Measurements from ENCODE around the gene RAPGEF6. TPM values are rescaled to one million over a fixed set of nuclear protein-coding genes. Genes with fewer than 3 reads are reported as not detected.

Gene RAPGEF6
- total and polyA plus RNA-seq, 2 experiments from 2014 or later: 9.5 to 20.3 TPM

DNA sequence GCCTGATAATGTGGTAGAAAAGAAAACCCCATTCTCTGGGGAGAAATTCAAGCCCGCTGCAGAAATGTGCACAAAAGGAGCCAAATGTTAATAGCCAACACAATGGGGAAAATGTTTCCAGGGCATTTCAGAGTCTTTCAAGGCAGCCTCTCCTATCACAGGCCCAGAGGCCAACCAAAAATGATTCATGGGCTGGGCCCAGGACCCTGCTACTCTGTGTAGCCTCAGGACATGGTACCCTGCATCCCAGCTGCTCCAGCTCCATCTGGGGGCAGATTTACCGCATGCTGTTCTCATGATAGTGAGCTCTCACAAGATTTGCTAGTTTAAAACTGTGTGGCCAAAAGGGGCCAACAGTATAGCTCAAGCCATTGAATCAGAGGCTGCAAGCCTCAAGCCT lies 41.1 kb downstream of the RAPGEF6 start:
- no peak for ATAC-seq
- H3K27ac Mint-ChIP-seq: no peak overlapping the region
- H3F3A ChIP-seq (replicated peaks; ENCODE audit: low read depth): no peaks in the 10 kb centered on the region
- H3K4me1 Mint-ChIP-seq: peaks cover 3% of the 10 kb centered on the region; the same call in 2 of the 3 replicates
- no peaks in the 10 kb centered on the region for H3K9me2 ChIP-seq (ENCODE audit: insufficient read depth)
- peaks cover 39% of the 10 kb centered on the region for H3K36me3 Mint-ChIP-seq (ENCODE audit: low read depth)
- no peaks in the 10 kb centered on the region for H3K36me3 ChIP-seq (ENCODE audit: insufficient read depth)
- H3K27ac ChIP-seq (ENCODE audit: low read depth): no peak overlapping the region
- H3K4me3 Mint-ChIP-seq: no peak overlapping the region
- no peak overlapping the region for H2AFZ ChIP-seq
- peaks cover 19% of the 10 kb centered on the region; the same call in 2 of the 3 replicates for H3K9me3 Mint-ChIP-seq
- H3K4me2 ChIP-seq: no peak overlapping the region
- no peaks in the 10 kb centered on the region for H3K27me3 Mint-ChIP-seq (ENCODE audit: insufficient read depth, low read depth, poor library complexity)
- peaks cover 4% of the 10 kb centered on the region; the same call in 1 of the 2 replicates for H3K4me1 ChIP-seq (ENCODE audit: insufficient read depth)
- H3K79me2 ChIP-seq (replicated peaks; ENCODE audit: insufficient read depth): peaks cover 47% of the 10 kb centered on the region
- no peak overlapping the region for H3K4me3 ChIP-seq
- no peaks in the 10 kb centered on the region for H3K27me3 ChIP-seq (ENCODE audit: insufficient read depth)
- H4K20me1 ChIP-seq (replicated peaks; ENCODE audit: insufficient read depth): 0 out of 2 replicates have a peak, but pooled peaks cover 3% of the 10 kb centered on the region
- TF ChIP-seq, protein P1, sequence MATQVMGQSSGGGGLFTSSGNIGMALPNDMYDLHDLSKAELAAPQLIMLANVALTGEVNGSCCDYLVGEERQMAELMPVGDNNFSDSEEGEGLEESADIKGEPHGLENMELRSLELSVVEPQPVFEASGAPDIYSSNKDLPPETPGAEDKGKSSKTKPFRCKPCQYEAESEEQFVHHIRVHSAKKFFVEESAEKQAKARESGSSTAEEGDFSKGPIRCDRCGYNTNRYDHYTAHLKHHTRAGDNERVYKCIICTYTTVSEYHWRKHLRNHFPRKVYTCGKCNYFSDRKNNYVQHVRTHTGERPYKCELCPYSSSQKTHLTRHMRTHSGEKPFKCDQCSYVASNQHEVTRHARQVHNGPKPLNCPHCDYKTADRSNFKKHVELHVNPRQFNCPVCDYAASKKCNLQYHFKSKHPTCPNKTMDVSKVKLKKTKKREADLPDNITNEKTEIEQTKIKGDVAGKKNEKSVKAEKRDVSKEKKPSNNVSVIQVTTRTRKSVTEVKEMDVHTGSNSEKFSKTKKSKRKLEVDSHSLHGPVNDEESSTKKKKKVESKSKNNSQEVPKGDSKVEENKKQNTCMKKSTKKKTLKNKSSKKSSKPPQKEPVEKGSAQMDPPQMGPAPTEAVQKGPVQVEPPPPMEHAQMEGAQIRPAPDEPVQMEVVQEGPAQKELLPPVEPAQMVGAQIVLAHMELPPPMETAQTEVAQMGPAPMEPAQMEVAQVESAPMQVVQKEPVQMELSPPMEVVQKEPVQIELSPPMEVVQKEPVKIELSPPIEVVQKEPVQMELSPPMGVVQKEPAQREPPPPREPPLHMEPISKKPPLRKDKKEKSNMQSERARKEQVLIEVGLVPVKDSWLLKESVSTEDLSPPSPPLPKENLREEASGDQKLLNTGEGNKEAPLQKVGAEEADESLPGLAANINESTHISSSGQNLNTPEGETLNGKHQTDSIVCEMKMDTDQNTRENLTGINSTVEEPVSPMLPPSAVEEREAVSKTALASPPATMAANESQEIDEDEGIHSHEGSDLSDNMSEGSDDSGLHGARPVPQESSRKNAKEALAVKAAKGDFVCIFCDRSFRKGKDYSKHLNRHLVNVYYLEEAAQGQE (IDR thresholded peaks at IDR 0.05; ENCODE audit: unreplicated experiment): no peak
- TF ChIP-seq CREB1 (CRISPR knock-in tag; IDR thresholded peaks at IDR 0.05; ENCODE audit: low read depth) (no peak), ZNF114 (CRISPR knock-in tag; IDR thresholded peaks at IDR 0.05) (no peak), EZH2phosphoT487 (IDR thresholded peaks at IDR 0.05; ENCODE audit: unreplicated experiment) (no peak), ZNF331 (CRISPR knock-in tag; IDR thresholded peaks at IDR 0.05; ENCODE audit: low read depth) (no peak), POLR2AphosphoS5 (IDR thresholded peaks at IDR 0.05; ENCODE audit: low read depth) (no peak), JUNB (IDR thresholded peaks at IDR 0.05; ENCODE audit: unreplicated experiment) (no peak), ZNF462 (CRISPR knock-in tag; IDR thresholded peaks at IDR 0.05) (no peak), EZH2 (IDR thresholded peaks at IDR 0.05; ENCODE audit: low read depth, unreplicated experiment) (no peak), ETS1 (IDR thresholded peaks at IDR 0.05) (no peak), NANOG (IDR thresholded peaks at IDR 0.05; ENCODE audit: borderline replicate concordance) (no peak), STAT1 (IDR thresholded peaks at IDR 0.05; ENCODE audit: unreplicated experiment) (no peak)
- TF ChIP-seq, protein P2, sequence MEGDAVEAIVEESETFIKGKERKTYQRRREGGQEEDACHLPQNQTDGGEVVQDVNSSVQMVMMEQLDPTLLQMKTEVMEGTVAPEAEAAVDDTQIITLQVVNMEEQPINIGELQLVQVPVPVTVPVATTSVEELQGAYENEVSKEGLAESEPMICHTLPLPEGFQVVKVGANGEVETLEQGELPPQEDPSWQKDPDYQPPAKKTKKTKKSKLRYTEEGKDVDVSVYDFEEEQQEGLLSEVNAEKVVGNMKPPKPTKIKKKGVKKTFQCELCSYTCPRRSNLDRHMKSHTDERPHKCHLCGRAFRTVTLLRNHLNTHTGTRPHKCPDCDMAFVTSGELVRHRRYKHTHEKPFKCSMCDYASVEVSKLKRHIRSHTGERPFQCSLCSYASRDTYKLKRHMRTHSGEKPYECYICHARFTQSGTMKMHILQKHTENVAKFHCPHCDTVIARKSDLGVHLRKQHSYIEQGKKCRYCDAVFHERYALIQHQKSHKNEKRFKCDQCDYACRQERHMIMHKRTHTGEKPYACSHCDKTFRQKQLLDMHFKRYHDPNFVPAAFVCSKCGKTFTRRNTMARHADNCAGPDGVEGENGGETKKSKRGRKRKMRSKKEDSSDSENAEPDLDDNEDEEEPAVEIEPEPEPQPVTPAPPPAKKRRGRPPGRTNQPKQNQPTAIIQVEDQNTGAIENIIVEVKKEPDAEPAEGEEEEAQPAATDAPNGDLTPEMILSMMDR (conservative IDR thresholded peaks at IDR 0.05; ENCODE audit: low read depth in 2 of 2): no peak
- no peak for DNase-seq (ENCODE audit: low spot score)

Measured in GM23338 (cell line).